Stimulated activated CD8-positive, alpha-beta memory T cell treated with anti-CD3 and anti-CD28 coated beads, Interleukin-7, amount 100 ng/mL, for 1 hour (primary cell): ENCODE measurements around the gene LRMDA.

Source experiments
- DNase-seq, 2 donors: peaks; one replicate each; pipeline ENCODE4 v3.0.0-alpha.2; 2020; ENCODE audit warnings: low read depth in 2 of 2

The LRMDA gene

DNA sequence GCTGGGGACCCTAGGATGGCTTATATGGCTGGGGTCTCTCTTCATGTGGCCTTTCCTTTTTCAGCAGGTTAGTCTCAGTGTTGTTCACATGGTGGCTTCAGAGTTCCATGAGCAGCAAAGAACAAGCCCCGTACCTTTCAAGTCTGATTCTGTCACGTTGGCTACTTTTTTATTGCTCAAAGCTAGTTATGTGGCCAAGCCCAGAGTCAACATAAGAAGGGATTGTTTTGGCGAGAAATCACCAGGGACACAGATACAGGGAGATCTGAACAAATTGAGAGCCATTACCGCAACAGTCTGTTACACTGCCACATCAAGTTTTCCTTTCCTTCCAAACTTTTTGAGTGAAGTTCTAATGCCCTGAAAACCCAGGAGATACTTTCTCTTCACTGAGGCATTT, 770.5 kb downstream of the LRMDA start:
- DNase-seq, result no peak

DNA sequence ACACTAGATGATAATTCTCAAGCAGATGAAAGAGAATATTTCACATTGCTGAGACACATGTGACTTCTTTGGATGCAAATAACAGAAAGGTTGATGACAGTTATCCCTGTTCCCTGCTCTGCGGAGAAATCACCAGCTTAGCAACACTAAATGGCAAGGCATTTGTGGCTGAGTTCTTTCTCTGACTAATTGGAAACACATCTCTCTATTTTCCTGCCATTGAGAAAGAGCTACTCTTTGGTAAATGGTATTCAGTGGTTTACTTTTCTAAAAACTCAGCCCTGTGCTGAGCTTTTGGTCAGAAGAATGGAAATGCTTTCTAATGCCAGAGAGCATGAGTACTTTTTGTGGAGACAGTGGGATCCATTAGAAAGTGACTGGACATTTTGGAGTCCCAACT, 771.4 kb downstream of the LRMDA start:
- no peak for DNase-seq

DNA sequence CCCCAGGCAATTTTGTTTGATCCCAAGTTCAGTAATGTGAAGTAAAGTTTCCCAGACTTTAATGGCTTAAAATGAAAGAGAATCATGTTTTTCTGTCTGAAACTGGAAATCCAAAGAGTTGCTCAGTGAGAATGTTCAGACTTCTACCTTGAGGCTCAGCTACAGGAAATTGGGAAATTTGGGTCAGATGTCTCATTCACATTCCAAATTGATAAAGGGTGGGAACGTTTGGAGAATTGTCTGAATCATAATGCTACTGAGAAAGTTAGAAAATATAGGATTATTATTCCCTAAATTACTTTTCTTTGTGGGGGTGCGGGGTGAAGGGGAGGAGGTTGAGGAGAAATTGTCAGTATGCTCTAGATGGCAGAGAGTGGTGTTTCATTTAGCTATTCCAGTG, 773.9 kb downstream of the LRMDA start:
- no peak for DNase-seq

DNA sequence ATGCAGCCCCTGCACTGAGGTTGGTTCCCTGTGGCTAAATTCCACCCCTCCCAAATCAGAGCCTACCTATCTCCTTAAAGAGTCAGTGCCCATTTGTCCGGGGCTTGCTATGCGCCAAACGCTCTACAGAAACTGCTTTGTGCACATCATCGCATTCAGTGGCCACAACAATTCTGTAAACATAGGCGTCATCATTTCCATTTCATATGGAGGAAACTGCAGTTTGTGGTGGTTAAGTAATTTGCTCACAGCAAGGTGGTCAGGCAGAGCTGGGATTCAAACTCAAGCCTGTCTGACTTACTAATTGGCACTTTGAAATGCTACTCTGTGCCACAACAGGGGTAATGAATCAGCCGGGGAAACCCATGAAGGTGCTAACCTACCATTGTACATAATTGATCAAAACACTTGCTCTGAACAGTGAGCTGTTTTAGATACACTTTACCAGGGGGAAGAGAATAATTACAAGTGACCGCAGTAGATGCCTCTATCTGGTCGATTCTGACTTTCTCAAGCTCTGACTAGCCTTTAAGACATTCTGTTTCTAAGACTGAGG, 775.5 kb downstream of the LRMDA start:
- DNase-seq, result no peak

DNA sequence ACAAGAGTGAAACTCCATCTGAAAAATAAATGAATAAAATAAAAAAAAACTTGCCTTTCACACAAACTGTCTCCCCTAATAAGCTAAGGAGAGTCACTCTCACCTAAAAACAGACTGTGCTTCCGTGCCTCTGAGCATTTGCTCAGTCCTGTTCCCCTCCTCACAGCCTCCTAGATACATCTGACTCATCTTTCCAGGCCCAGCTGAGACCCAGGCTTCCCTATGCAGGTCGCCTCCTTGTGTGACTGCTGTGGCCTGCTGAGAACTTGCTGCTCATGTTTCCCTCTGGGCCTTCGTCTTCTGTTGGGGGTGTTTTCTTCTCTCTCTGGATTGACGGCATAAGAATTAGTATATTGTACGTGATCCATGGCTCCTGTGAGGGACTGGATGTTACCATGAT, 777.7 kb downstream of the LRMDA start:
- DNase-seq, result no peak

DNA sequence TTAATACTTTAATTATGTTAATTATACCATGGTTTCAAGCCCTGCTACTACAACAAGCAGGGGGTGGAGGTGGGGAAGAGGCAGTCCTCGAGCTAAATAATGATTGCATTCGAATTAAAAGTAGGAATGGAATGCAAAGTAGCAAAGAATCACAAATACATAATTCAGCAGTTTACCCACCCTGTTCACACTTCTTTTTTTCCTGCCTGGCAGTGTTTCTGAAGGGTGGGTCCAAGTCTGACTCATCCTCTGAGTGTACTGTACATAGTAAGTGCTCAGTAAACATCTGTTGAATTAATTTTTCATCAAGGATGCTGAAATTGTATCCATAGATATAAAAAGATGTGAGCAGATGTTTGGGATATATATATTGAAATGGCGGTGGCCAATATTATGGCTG, 778.8 kb downstream of the LRMDA start:
- no peak for DNase-seq

DNA sequence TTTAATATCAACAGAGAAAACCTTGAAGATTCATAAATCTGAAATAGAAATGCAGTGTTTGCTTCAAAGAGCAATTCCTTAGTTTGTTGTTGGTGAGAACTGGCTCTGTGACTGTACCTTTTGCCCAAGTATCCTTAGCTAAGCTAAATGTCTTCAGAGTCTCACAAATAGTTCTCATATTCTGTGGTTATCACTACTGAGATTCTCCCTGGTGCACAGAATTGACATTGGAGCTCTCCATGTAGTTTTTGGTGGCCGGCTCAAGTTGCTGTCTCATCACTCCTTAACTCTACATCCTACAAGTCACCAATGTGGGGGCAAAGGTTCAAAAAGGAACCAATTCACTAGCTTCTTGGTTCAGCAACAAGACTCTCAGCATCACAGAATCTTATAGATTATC, 780.3 kb downstream of the LRMDA start:
- no peak for DNase-seq

DNA sequence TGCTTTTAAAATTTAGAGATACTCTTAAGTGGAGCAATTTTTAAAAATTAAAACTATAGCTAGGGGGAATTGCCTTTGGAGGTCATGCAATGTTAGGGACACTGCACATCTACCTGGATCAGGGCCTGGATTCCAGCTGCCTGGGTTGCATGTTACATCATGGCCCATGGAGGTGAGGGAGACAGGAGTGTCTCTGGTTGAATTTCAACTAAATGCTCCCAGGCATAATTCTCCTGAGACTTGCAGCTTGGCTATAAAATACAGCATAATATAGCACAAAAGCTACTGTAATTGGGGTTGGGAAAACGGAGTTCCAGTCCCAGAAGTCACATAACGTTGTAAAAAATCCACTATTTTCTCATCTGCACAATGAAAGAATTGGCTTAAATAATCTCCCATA, 782.5 kb downstream of the LRMDA start:
- no peak for DNase-seq

DNA sequence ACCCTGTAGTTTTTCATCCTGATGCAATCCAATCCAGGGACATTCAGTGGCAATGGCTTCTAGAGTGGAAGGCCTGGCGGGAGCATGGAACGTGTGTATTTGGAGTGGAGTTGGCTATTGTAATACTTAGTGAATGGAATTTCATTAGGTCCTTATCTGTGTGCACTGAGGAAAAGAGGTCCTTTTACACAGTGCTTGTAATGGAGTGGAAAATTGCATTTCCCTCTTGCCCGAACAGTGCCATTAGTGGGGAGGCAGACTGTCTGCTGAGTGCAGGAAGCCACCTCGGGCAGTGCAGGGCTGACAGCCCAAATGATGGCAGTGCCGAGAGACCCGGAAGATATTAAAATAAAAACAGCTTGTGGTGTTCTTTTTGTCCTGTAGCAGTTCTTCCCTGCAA, 786.6 kb downstream of the LRMDA start:
- no peak for DNase-seq

DNA sequence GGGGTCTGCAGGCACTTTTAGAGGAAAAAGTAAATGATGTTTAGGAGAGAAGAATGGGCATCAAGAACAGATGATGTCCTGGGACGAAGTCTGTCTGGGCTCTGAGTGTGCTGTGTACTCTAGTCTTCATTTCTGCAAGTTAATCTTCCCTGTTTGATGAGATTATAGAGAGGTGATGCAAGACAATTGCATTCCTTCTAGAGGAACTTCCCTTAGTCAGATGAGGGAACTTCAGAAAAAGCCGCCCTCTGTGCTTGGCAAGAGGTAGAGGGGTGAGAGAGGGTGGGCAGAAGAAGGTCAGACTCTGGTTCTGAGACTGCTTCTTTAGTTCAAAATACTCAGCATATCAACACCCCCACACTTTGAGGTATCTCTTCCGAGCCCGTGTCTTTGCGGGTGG, 797.9 kb downstream of the LRMDA start:
- no peak for DNase-seq

DNA sequence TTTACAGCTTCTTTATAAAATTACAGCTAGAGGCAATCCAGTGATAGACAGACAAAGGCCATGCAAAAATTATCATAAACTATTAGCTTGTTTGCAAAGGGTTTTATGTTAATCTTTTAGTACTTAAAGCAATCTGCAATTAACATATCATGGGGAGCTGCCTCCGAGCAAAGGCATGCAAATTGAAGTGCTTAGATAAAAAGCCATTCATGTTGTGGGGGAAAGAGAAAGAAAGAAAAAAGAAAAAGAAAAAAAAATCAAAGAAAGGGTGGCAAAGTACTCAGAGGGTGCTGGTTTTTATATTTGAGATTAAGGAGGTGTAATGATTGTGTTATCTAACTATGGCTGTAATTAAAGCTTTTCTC, 799.5 kb downstream of the LRMDA start:
- DNase-seq, result no peak

DNA sequence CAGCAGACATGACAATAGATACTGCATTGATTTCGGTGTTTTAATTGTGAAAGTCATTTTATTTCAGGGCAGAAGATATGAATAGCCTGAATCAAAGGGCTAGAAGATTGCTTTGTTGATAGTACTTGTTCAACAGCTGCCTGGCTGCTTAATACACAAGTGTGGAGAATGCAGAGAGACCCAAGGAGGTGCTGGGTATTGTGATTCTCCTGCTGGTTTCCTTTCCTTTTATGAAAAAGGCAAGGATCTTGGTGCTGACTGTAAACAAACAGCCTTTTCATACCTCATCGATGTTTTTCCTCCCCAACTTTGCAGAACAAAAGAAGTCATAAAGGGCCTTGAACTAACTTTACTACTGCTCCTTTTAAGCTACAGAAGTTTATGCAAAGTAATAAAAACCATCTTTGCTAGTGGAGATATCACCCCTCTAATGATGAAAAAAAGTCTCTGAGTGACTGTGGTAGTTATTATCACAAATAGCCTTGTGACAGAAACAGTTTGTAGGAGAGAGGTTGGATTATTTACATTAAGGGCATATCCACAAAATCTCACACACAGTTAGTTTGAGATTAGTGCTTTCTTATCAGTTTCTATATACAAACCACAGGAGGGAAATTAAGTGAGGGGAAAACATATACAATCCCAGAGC, 800.0 kb downstream of the LRMDA start:
- no peak for DNase-seq

DNA sequence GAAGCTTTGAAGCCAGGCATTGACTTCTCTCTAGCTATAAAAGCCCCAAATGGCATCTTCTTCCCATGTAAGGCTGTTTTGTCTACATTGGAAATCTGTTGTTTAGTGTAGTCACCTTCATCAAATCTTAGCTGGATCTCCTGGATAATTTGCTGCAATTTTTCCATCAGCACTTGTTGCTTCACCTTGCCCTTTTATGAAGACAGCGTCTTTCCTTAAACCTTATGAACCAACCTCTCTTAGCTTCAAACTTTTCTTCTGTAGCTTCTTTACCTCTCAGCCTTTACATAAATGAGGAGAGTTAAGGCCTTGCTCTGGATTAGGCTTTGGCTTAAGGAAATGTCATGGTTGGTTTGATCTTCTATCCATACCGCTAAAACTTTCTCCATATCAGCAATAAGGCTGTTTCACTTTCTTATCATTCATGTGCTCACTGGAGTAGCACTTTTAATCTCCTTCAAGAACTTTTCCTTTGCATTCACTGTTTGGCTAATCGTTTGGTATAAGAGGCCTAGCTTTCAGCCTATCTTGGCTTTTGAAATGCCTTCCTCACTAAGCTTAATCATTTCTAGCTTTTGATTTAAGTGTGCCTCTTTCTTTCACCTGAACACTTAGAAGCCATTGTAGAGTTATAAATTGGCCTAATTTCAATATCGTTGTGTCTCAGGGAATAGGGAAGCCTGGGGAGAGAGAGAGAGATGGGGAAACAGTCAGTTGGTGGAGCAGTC, 803.2 kb downstream of the LRMDA start:
- DNase-seq, result no peak

DNA sequence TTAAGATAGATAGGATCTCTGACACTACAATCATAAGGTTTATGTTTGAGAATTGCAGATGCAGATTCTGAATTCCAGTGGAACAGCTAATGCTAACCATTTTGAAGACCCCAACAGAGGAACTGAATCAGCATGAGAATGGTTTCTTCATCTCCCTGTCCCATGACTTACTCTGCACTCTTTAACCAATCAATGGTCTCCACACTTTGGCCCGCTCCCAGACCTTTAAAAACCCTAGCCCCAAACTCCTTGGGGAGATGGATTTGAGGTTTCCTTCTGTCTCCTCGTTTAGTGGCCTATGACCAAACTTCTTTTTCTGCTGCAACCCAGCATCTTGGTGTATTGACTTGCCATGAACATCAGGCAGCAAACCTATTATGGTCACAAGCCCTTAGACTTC, 804.9 kb downstream of the LRMDA start:
- DNase-seq, result no peak

DNA sequence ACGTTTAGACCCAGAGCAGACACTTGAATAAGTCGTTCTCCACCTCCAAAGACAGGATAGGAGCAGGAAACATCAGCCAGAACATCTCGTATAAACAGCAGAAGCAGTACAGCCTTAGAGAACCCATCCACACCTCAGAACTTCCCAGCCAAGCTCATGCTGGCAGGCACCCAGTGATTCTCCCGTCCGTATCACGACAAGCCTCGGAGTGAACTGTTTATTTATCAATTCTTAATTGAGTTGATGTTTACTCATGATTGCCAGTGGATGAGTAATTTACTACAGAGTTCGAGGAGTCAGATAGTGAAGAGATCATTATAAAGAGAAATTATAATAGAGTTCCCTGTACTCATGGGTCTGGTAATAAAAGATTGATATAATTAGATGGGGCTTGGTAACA, 811.5 kb downstream of the LRMDA start:
- no peak for DNase-seq

DNA sequence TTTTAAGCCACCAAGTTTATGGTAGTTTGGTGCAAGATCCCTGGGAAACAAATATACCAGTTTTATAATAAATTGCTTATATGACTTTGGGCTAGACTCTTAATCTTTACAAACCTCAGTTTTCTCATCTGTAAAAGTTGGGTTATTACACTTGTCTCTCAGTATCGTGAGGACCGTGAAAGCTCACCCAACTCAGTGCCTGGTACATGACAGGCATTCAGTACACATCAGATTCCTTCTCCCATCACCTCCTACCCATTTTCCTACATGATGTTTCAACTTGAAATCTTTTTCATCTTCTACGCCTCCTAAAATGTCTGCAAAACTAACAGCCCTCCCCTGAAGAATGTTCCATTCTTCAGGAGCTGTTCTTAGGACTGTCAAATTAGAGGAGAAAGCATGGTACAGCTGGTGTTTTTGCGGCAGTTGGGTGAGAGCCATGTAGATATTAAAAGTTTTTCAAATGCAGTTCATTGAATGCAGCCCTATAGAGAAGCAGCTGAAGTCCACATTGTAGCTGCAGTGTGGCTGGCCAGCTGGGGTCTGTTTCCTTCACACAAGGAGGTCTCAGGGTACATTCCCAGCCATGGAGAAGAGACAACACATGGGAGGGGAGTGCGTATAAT, 812.8 kb downstream of the LRMDA start:
- DNase-seq, result no peak

DNA sequence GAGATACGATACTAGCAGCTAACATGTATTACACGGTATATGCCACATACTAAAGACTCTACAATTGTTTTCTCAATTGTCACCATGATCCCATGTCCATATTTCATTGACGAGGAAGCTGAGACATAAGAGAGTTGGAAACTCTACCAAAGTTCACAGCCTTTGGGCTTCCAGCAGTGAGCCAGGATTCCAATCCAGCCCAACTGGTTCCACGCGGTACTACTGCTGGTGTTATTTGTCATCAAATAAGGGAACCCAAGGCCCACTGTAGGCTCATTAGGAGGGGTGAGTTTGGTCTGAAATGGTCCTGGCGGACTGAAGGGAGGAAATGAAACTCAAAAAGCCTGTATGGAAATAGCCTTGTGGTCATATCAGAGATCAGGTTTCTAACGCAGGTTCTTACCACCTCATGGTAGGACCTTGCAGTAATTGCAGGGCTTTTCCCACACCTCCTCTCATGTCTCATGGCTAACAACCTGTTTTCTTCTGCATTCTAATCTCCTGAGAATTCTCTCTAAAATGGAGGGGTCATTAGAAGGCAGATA, 814.6 kb downstream of the LRMDA start:
- no peak for DNase-seq

DNA sequence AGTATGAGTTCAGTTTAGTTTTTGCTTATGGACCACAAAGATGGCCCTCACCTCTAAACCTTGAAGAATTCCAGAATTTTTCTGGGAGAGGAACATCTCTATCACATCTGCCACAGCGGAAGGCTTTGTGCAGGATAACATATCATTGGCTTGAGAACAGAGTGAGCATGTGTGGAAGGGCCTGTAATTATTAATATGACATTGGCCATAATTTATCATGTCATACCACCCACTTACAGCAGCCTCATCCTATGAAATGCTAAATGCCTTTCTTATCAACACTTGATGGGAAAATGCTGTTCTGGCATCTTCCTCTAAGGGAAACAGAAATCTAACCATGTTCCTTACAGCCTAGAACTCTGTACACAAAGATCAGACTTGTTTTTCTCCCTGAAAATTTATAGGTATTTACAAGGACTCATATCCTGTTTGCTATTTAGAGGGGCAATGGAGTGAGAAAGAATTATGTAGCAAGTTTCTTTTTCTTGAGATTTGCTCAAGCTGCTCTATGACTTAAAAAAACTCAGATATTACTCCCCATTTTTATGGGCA, 817.3 kb downstream of the LRMDA start:
- DNase-seq, result no peak

DNA sequence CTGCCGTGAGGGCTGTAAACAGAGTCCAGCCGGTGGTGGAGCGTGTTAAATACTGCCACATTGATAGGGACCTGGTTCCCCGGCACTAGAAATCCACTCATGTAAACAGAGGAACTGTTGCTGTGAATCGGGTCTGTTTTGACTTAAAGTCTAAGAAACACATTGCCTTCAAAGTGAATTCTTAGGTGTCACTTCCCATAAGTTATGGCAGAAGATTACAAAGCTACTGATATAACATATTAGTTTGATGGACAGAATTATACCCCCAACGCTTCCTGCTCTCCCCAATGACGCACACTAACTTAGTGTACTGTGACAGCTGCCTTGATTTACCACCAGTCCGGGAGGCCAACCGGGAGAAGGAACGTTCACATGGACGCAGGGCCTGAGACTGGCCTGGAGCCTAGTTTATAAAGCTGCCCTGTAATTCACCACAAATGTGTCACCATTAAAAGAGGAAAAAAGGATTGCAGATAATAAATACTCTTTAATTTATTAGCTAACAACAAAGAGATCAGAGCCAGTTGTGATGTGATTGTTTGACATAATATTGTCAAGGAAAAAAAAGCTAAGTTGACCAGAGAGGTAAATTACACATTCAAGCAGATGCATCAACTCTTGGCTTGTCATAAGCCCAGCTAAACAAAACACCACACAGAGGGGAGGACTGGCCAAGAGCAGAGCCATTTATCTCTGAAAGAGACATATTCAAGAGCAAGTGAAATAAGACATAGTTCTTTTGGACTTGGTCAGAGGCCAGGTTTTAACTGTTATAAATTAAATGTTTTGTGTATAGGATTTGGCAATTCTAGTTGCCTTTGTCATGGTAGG, 820.6 kb downstream of the LRMDA start:
- no peak for DNase-seq

DNA sequence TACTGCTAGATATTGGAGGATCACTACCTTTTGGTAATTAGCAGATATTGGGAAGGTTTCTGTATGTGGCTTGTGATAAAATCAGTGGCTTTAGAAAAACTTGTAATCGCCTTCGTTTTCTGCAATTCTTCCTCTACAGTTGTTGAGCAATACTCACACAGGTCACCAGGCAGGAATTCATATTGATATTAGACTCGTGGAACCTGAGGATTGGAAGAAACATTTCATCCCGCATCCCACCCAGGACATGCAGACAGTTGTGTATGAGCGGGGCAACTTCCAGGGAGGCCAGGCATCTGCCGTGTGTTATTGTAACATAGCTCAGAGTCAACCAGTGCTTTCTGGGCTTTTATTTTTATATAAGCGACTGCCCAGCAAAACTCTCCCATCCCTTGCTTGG, 821.3 kb downstream of the LRMDA start:
- DNase-seq, result no peak

DNA sequence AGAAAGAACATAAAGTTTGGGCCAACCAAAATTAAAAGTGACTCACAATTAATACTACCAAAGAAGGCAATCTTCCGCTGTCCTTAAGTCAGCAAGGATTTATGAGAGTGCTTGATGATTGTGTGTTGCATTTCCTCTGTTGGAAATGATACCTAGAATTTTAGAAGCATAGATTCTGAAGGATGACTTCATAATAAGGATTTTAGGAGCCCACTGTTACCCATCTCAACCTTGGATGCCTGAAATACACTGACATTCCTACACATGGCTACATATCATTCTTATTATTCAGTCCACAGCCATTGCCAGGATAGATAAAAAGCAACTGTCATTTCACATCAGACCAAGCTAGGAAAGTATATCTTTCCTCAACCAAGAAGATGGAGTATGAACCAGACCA, 823.8 kb downstream of the LRMDA start:
- no peak for DNase-seq

DNA sequence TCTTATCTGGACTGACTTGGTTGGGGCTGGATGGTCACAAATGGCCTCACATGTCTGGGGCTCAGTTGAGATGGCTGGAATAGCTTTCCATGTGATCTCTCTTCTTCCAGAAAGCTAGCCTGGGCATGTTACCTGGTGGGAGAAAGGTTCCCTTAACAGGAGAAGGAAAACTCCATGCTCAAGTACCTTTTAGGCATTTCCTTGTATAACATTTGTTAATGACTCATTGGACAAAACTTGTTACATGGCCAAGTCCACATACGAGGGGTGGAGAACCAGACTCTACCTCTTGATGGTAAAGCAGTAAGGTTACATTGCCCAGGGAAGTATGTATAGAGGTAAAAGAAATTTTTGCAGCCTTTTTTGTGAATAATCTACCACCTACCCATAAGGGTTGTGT, 826.4 kb downstream of the LRMDA start:
- DNase-seq, result no peak
